Measurements from ENCODE around the gene DDX4.

The DDX4 gene

GRCh38 chr5:55820488-55820887 is 82.6 kb downstream of the DDX4 start:
- DNase-seq (ENCODE audit: low read depth in 2 of 3, low spot score in 1 of 3), result no peak

GRCh38 chr5:55821731-55822512 is 84.1 kb downstream of the DDX4 start:
- DNase-seq (ENCODE audit: low read depth in 2 of 3, low spot score in 1 of 3), result no peak

GRCh38 chr5:55823151-55823796 is 85.4 kb downstream of the DDX4 start:
- DNase-seq (ENCODE audit: low read depth in 2 of 3, low spot score in 1 of 3), result no peak

- DNase-seq (ENCODE audit: low read depth in 2 of 3, low spot score in 1 of 3), result no peak
These were observed 92.1 kb downstream of the DDX4 start for GRCh38 chr5:55829956-55830355.

GRCh38 chr5:55832446-55832845 is 94.6 kb downstream of the DDX4 start:
- no peak for DNase-seq (ENCODE audit: low read depth in 2 of 3, low spot score in 1 of 3)

- DNase-seq (ENCODE audit: low read depth in 2 of 3, low spot score in 1 of 3), result no peak
These were observed 98.3 kb downstream of the DDX4 start for GRCh38 chr5:55836191-55836590.

- no peak for DNase-seq (ENCODE audit: low read depth in 2 of 3, low spot score in 1 of 3)
These were observed 104.1 kb downstream of the DDX4 start for GRCh38 chr5:55841976-55842375.

GRCh38 chr5:55847837-55848236 is 110.0 kb downstream of the DDX4 start:
- no peak for DNase-seq (ENCODE audit: low read depth in 2 of 3, low spot score in 1 of 3)

- DNase-seq (ENCODE audit: low read depth in 2 of 3, low spot score in 1 of 3), result no peak
These were observed 110.9 kb downstream of the DDX4 start for GRCh38 chr5:55848783-55849182.

- DNase-seq (ENCODE audit: low read depth in 2 of 3, low spot score in 1 of 3), result no peak
These were observed 113.2 kb downstream of the DDX4 start, which contains the start of gene IL31RA for GRCh38 chr5:55850839-55851674. IL31RA (plus strand) TSS chr5:55851357; CDS start chr5:55851571, 214 bp downstream.

- DNase-seq (ENCODE audit: low read depth in 2 of 3, low spot score in 1 of 3), result no peak
These were observed 113.8 kb downstream of the DDX4 start for GRCh38 chr5:55851675-55851979.

GRCh38 chr5:55852503-55852902 is 114.6 kb downstream of the DDX4 start:
- no peak for DNase-seq (ENCODE audit: low read depth in 2 of 3, low spot score in 1 of 3)

GRCh38 chr5:55853041-55853670 is 115.3 kb downstream of the DDX4 start:
- DNase-seq (ENCODE audit: low read depth in 2 of 3, low spot score in 1 of 3), result no peak

- DNase-seq (ENCODE audit: low read depth in 2 of 3, low spot score in 1 of 3), result no peak
These were observed 116.0 kb downstream of the DDX4 start for GRCh38 chr5:55853818-55854217.

GRCh38 chr5:55855509-55855908 is 117.6 kb downstream of the DDX4 start:
- peak in 1 of 3 donors; percentile 21 for DNase-seq (ENCODE audit: low read depth in 2 of 3, low spot score in 1 of 3)

- DNase-seq (ENCODE audit: low read depth in 2 of 3, low spot score in 1 of 3), result no peak
These were observed 118.8 kb downstream of the DDX4 start for GRCh38 chr5:55856516-55857246.

GRCh38 chr5:55857247-55857640 is 119.4 kb downstream of the DDX4 start:
- DNase-seq (ENCODE audit: low read depth in 2 of 3, low spot score in 1 of 3), result no peak

- no peak for DNase-seq (ENCODE audit: low read depth in 2 of 3, low spot score in 1 of 3)
These were observed 120.2 kb downstream of the DDX4 start for GRCh38 chr5:55858104-55858503.

GRCh38 chr5:55860288-55860687 is 122.4 kb downstream of the DDX4 start:
- no peak for DNase-seq (ENCODE audit: low read depth in 2 of 3, low spot score in 1 of 3)

GRCh38 chr5:55860709-55861108 is 122.8 kb downstream of the DDX4 start:
- DNase-seq (ENCODE audit: low read depth in 2 of 3, low spot score in 1 of 3), result no peak
